Anterior cingulate cortex (tissue), 58 donors: ENCODE measurements around the gene CTDSP2.

Source experiments
- DNase-seq, 58 donors: peaks; one replicate each; lab custom pipeline; 2025; lab: John Stamatoyannopoulos, UW

The CTDSP2 gene

GRCh38 chr12:57770734-57771133 is 75.8 kb downstream of the CTDSP2 start:
- DNase-seq: no peak
